Thoracic aorta (tissue), 2 donors: ENCODE results near the gene SLC51A. TPM values are rescaled to one million over a fixed set of nuclear protein-coding genes. Genes with fewer than 3 reads are reported as not detected.

Experiments
- ATAC-seq: fragments of 150-250 bp; one replicate; pipeline ENCODE4 v1.8.0; 2017; ENCODE audit warnings: low read depth; ENCODE audit not compliant: insufficient number of reproducible peaks, low FRiP score
- DNase-seq: peaks from one replicate; pipeline ENCODE4 v3.0.0-alpha.2; 2020; ENCODE audit warnings: low spot score
- H3K27ac ChIP-seq, 2 donors: fragments of 200-600 bp; sonication (generic); 1 replicate in 1 of 2; 2 replicates in 1 of 2; pipeline ENCODE4 v1.5.1; 2016; ENCODE audit warnings: mild to moderate bottlenecking in 2 of 2, moderate library complexity in 2 of 2
- H3K27me3 ChIP-seq: fragments of 200-600 bp; sonication (generic); replicated peaks from 2 replicates; pipeline ENCODE4 v1.6.0; 2016; ENCODE audit warnings: mild to moderate bottlenecking; ENCODE audit not compliant: insufficient read depth
- H3K36me3 ChIP-seq: fragments of 200-600 bp; sonication (generic); one replicate; pipeline ENCODE4 v1.5.1; 2016
- H3K4me1 ChIP-seq, 2 donors: fragments of 200-600 bp; sonication (generic); 1 replicate in 1 of 2; 2 replicates in 1 of 2; pipeline versions ENCODE4 v1.5.1 to v1.6.0; 2016; ENCODE audit warnings: low read depth in 2 of 2, mild to moderate bottlenecking in 1 of 2; ENCODE audit not compliant: control insufficient read depth in 1 of 2
- H3K4me3 ChIP-seq: fragments of 200-600 bp; sonication (generic); 2 replicates; pipeline ENCODE4 v1.5.1; 2016; ENCODE audit warnings: mild to moderate bottlenecking
- H3K9me3 ChIP-seq: fragments of 200-600 bp; sonication (generic); 2 replicates; pipeline ENCODE4 v1.5.1; 2016
- total RNA-seq, 2 donors: library from RNA; depleted of rRNA; stranded (reverse); fragments of >200 nt; gene quantifications; one replicate each; pipeline versions ENCODE4 v1.1.0 to v1.2.3, GENCODE V29; 2016
- TF ChIP-seq, protein P1 (sequence below): fragments of 200-600 bp; sonication (generic); IDR thresholded peaks from one replicate; pipeline ENCODE4 v1.5.1; 2019; ENCODE audit warnings: antibody characterized with exemption

SLC51A gene
- total RNA-seq, 2 donors from 2014 or later, result not detected

DNA sequence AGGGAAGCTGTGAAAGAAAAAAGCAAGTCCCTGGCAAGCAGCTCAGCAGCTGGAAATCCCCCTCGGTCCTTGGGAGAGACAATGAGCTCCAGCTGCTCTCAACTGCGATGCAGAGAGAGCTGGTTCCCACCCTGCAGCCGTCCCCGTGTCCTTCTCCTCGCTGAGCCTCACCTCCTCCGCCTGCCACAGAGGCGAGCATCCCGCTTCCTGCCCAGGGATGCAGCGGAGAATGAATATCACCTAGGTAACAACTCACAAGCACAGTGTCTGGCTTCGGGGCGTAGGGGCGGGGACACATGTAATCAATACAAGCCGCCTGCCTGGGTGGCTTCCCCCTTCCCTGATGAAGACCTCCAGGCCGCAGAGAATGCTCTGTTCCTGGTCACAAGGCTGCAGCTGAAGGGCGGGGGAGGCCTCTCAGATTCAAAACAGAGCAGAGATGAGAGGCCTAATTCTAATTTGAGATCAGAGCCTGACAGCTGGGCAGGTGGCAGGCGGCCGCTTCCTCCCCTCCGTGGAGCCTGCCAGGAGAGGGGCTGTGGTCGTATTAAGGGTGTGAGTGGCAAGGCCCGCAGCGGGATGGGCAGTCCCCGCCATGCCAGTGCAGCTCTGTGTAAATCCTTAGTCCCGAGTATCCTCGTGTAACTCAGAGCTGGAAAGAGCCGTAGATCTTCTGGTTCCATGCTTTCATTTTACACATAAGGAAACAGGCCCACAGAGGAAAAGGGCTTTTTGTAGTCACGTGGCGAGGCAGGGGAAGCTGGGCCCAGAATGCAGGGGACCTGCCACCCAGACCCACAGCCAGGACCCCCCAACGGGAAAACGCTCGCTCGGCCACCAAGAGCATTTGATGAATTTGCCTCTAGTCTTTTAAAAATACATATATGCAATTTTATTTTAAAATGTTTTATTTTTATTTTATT, 29.4 kb upstream of the SLC51A start:
- Histone ChIP-seq H3K27ac (no peak overlapping the region), H3K4me1 (no peaks in the 10 kb centered on the region), H3K27me3 (no peaks in the 10 kb centered on the region), H3K4me3 (no peak overlapping the region), H3K36me3 (no peaks in the 10 kb centered on the region), H3K9me3 (no peaks in the 10 kb centered on the region)
- ATAC-seq (no peak), DNase-seq (no peak)
- TF ChIP-seq, protein P1, sequence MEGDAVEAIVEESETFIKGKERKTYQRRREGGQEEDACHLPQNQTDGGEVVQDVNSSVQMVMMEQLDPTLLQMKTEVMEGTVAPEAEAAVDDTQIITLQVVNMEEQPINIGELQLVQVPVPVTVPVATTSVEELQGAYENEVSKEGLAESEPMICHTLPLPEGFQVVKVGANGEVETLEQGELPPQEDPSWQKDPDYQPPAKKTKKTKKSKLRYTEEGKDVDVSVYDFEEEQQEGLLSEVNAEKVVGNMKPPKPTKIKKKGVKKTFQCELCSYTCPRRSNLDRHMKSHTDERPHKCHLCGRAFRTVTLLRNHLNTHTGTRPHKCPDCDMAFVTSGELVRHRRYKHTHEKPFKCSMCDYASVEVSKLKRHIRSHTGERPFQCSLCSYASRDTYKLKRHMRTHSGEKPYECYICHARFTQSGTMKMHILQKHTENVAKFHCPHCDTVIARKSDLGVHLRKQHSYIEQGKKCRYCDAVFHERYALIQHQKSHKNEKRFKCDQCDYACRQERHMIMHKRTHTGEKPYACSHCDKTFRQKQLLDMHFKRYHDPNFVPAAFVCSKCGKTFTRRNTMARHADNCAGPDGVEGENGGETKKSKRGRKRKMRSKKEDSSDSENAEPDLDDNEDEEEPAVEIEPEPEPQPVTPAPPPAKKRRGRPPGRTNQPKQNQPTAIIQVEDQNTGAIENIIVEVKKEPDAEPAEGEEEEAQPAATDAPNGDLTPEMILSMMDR, result no peak

DNA sequence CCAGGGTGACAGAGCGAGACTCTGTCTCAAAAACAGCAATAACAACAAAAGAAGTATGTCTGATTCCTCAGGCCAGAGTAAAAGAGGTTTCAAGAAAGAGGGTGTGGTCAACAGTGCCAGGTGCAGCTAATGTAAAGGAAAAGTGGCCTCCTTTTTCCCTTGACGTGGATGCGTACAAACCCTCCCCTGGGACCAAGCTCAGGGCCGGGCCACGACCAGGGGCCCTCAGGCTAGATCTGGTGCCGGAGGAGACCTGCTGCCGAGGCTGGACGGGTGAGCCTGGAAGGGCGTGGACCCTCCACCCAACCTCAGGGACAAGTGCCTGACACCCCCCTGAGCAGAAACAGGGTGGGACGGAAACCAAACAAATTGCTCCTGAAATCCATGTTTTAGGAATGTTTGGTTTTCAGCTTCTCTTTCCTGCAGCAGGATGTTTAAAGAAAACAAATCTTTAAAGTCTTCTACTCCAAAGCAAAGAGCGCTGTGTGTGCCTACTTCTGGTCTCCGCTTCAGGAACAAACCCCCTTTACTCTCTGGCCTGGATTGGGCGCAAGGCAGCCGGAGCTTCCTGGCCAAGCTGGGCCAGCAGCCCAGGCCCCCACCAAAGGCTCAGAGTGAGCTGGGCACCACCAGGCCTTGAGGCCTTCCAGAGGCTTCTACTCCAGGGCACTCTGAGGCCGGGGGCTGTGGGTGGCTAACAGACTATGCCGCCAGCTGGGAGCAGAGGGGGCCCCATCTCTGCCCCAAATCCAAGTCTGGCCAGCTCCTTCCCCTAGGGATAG, 26.6 kb upstream of the SLC51A start:
- TF ChIP-seq, protein P1, result no peak
- no peaks in the 10 kb centered on the region for H3K36me3 ChIP-seq
- H3K27me3 ChIP-seq, result no peaks in the 10 kb centered on the region
- H3K4me3 ChIP-seq, result no peak overlapping the region
- H3K27ac ChIP-seq, result no peak overlapping the region
- ATAC-seq (no peak), DNase-seq (no peak)
- no peaks in the 10 kb centered on the region for H3K4me1 ChIP-seq
- no peaks in the 10 kb centered on the region for H3K9me3 ChIP-seq

DNA sequence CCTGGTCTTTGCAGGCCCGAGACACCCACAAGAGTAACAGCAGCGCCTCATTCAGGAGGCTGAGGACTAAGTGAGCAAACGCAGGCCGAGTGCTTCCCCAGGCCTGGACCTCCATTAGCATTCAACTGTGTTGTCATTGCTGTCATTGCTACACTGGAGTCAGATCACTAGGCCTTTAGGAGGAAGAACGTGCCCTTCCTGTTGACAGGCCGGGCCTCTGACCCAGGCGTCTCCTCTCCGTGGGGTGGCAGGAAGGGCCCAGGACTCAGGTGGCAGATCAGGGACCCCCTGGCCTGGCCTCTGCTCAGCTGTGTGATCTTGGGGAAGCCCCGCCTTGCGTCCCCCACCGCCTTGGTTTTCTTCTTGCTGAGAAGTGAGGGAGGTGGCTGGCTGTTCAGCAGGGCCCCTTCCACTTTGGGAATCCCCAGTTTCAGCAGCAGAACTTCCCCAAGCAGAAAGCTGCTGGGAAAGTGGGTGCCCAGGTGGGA, 24.3 kb upstream of the SLC51A start:
- H3K4me1 ChIP-seq, result no peaks in the 10 kb centered on the region
- ATAC-seq, result no peak
- H3K4me3 ChIP-seq, result no peak overlapping the region
- TF ChIP-seq, protein P1, result no peak
- DNase-seq, result no peak
- no peaks in the 10 kb centered on the region for H3K27me3 ChIP-seq
- H3K36me3 ChIP-seq, result no peaks in the 10 kb centered on the region
- no peaks in the 10 kb centered on the region for H3K9me3 ChIP-seq
- H3K27ac ChIP-seq, result peak overlapping the region in 1 of 2 donors; percentile 12

DNA sequence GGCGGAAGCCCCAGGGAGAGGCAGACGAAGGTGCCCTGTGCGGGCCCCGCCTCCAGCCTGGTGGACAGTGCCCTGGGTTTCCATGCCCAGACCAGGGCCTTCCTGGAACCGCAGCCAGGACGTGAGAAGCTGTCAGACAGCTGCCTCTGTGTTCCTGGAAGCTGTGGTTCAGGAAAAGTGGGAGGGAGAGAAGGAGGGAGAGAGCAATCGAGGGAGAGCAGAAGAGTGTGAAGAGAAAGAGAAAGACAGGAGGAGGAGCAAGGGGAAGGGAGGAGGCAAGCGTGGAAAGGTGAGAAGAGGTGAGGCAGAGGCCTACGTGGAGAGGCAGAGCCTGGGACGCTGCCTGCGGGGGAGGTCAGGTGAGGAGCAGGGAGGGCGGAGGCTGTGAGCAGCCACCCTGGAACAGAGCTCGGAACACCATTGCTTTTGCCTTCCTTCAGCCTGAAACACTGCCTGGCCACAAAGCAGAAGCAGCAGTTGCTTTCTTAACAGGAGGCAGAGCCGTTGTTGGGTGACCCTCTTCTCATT, 23.7 kb upstream of the SLC51A start:
- Histone ChIP-seq H3K4me3 (no peak overlapping the region), H3K36me3 (no peaks in the 10 kb centered on the region), H3K4me1 (no peaks in the 10 kb centered on the region), H3K9me3 (no peaks in the 10 kb centered on the region), H3K27ac (peak overlapping the region in 1 of 2 donors; percentile 12), H3K27me3 (no peaks in the 10 kb centered on the region)
- no peak for DNase-seq
- no peak for ATAC-seq
- TF ChIP-seq, protein P1, result no peak
